ELF-1 (cell line): ENCODE measurements around the gene CD200.
A peak's percentile ranks its signal among the peaks of the same experiment; 100 is the strongest.
"Not testable (repeated sequence)": the region's sequence is repeated elsewhere in the genome, so short reads cannot be mapped to it uniquely, and the experiment has no call there.

Experiments
- DNase-seq: peaks from one replicate; pipeline ENCODE4 v3.0.0-alpha.2; 2016; ENCODE audit warnings: low read depth, low spot score

The CD200 gene

GRCh38 chr3:112388972-112389371 is 56.0 kb downstream of the CD200 start:
- DNase-seq: no peak

- no peak for DNase-seq
Observed at GRCh38 chr3:112389961-112390360, 57.0 kb downstream of the CD200 start.

- DNase-seq: peak; percentile 44
Observed at GRCh38 chr3:112390783-112391641, 58.1 kb downstream of the CD200 start.

GRCh38 chr3:112391648-112392047 is 58.7 kb downstream of the CD200 start:
- DNase-seq: no peak

- DNase-seq: no peak
Observed at GRCh38 chr3:112392393-112393359, 59.7 kb downstream of the CD200 start.

DNA sequence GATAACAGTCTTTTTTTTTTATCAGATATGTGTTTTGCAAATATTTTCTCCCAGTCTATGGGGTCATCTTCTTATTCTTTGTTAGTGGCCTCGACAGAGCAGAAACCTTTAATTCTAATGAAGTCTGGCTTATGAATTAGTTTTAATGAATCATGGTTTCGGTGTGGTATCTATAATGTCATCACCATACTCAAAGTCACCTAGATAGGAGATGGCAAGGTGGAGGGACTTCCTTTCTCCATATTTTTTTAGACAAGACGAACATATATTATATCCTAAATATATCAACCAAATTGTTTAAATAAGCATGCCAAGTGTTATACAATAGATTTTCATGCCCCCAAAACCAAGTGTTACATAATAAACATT is 60.4 kb downstream of the CD200 start:
- no peak for DNase-seq

GRCh38 chr3:112394003-112394640 is 61.2 kb downstream of the CD200 start:
- no peak for DNase-seq

GRCh38 chr3:112395181-112395895 is 62.4 kb downstream of the CD200 start:
- no peak for DNase-seq

- no peak for DNase-seq
Observed at GRCh38 chr3:112395896-112396290, 62.9 kb downstream of the CD200 start.

- no peak for DNase-seq
Observed at GRCh38 chr3:112397556-112397955, 64.6 kb downstream of the CD200 start.

- no peak for DNase-seq
Observed at GRCh38 chr3:112399064-112399463, 66.1 kb downstream of the CD200 start.

DNA sequence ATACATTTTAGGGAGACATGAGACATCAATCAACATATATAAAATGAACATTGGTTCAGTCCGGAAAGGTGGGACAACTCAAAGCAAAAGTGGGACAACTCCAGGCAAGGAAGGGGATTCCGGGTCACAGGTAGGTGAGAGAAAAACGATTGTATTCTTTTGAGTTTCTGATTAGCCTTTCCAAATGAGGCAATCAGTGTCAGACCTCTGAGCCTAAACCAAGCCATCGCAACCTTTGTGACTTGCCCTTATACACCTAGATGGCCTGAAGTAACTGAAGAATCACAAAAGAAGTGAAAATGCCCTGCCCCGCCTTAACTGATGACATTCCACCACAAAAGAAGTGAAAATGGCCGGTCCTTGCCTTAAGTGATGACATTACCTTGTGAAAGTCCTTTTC is 66.6 kb downstream of the CD200 start:
- DNase-seq: peak; percentile 61

- DNase-seq: not testable (repeated sequence)
Observed at GRCh38 chr3:112400317-112400716, 67.4 kb downstream of the CD200 start.

GRCh38 chr3:112401617-112402016 is 68.7 kb downstream of the CD200 start:
- no peak for DNase-seq

DNA sequence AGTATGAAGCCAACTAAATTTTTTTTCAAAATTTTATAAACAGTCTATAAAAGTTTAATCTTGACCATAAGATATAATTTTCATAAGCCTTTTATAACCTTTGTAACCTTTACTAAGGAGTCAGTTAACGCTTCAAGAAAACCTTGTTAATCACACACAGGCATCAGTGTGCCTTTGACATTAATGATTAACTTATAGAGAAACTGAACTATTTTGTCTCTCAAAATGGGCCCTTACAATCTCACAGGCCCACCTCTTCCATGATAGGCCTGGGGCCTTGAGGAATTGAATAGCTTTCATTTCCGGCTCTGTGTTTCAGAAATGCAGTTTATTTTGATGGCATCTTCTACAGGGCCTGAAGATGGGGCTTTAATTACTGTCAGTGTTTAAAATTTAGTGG is 70.1 kb downstream of the CD200 start:
- DNase-seq: no peak

- DNase-seq: peak; percentile 50
Observed at GRCh38 chr3:112404924-112405549, 72.1 kb downstream of the CD200 start.

DNA sequence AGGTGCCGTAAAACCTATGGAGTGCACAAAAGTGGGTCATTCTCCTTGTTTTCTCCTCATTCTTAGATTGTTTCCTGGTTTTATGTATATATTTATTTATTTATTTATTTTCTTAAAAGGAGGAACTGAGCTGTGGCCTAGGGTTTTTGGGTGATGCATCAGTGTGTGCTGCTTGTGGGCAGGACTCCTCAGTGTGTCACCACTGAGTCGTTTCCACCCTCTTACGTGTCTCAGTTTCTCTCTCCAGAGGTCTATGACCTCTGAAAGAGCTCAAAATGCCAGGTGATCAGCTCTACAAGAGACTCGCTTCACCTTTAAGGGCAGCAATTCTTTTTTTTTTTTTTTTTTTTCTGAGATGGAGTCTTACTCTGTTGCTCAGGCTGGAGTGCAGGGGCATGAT is 72.9 kb downstream of the CD200 start:
- DNase-seq: no peak

DNA sequence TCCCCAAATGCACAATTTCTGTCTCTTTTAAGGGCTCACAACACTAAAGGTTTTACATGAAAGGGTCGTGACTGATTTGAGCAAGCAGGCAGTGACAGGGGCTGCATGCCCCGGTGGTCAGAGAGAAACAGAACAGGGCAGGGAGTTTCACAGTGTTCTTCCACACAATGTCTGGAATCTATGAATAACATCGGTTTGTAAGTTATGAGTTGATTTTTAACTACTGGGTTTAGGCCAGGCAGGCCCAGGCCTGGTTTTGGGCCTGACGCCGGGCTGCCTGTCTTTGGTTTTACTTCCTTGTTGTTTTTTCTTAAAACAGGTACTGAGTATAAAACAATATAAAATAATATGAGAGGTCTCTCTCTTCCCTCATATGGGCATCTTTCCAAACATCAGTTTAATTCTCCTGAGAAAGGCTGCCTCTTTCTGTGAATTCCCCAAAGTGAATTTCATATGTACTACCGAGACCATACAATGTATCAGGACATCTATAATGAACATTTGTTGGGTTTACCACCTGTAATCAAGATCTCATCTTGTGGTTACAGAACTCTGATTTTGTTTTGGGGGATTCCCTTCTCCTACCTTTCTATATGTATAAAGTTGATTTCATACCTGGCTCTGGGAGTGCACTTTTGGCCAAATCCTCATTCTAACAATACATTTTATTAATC is 74.4 kb downstream of the CD200 start:
- no peak for DNase-seq

GRCh38 chr3:112407888-112408702 is 75.1 kb downstream of the CD200 start:
- DNase-seq: no peak
